Activated B cell treated with CpG ODN at 0.5 μM for 24 hours (primary cell): Measurements from ENCODE around the gene GLOD4. TPM values are rescaled to one million over a fixed set of nuclear protein-coding genes. Genes with fewer than 3 reads are reported as not detected.

Source experiments
- ATAC-seq: fragments of 200-7000 bp; cut with Tn5 transposase; one replicate; pipeline ENCODE4 v1.10.0; 2021; ENCODE audit warnings: low read depth, mild to moderate bottlenecking, moderate library complexity
- CTCF ChIA-PET: fragments of 350-600 bp; sonication (Branson Sonifier 250); formaldehyde crosslinking; loops from one replicate; lab custom pipeline; 2021; ENCODE audit warnings: antibody characterized with exemption; lab: Charles Lee
- POLR2A ChIA-PET: fragments of 350-600 bp; sonication (Branson Sonifier 250); formaldehyde crosslinking; loops from one replicate; lab custom pipeline; 2021; ENCODE audit warnings: antibody characterized with exemption; lab: Charles Lee
- DNase-seq: peaks from one replicate; pipeline ENCODE4 v3.0.0; 2022
- H3K27ac Mint-ChIP-seq: one replicate; pipeline ENCODE4 v1.8.0; 2020; ENCODE audit warnings: mixed read lengths
- H3K27me3 Mint-ChIP-seq: one replicate; pipeline ENCODE4 v1.8.0; 2021; ENCODE audit warnings: mixed read lengths
- H3K36me3 Mint-ChIP-seq: one replicate; pipeline ENCODE4 v1.8.0; 2021; ENCODE audit warnings: low read depth, mixed read lengths
- H3K4me1 Mint-ChIP-seq: one replicate; pipeline ENCODE4 v1.8.0; 2021; ENCODE audit warnings: mixed read lengths
- H3K4me3 Mint-ChIP-seq: one replicate; pipeline ENCODE4 v1.8.0; 2020; ENCODE audit warnings: mild to moderate bottlenecking, mixed read lengths
- H3K9me3 Mint-ChIP-seq: one replicate; pipeline ENCODE4 v1.8.0; 2020; ENCODE audit warnings: mixed read lengths
- intact Hi-C: fragments of 100-400 bp; cut with micrococcal nuclease; formaldehyde crosslinking; loops from one replicate; pipeline ENCODE4 v1.15.1; 2024
- total RNA-seq: library from RNA; stranded (reverse); gene quantifications from 2 replicates; pipeline ENCODE4 v1.2.3, GENCODE V29; 2022
- TF ChIP-seq, protein P1 (sequence below): fragments of 200-600 bp; IDR thresholded peaks from one replicate; pipeline ENCODE4 v1.8.0; 2022; ENCODE audit warnings: antibody characterized with exemption, mild to moderate bottlenecking

GLOD4 gene
- total RNA-seq, 1 donor from 2014 or later = 51.4 TPM

DNA sequence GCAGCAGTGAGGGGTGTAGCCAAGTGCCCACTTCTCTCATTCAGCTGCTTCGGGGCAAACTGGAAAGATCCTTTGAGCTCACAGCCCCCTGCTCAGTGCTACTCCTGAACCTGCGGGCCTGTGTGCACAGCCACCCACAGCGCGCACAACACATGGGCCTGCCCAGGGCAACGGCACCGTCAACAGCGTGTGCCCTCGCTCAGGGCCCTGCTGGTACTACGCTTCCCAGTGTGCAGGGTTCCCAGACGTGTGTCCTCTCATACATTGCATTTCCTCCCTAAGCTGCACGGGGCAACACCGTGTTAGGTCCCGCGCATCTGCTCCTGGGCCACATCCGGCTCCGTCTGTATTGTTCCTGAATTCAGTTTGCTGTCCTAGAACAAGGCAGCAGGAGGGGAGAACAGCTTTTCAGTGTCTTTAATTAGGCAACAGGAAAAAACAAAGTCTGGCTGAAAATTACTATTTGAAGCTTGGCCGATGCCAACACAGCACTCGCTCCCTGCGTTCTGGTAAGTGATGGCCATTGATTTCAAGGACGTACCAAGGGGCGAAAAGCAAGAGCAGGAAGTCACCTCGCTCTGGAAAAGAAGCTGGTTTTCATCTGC, 15.3 kb upstream of the GLOD4 start:
- ChIA-PET POLR2A (no interaction called here), CTCF (no interaction called here)
- Mint-ChIP-seq H3K36me3 (peaks cover 10% of the 10 kb centered on the region), H3K9me3 (no peaks in the 10 kb centered on the region), H3K27me3 (no peaks in the 10 kb centered on the region), H3K27ac (no peak overlapping the region), H3K4me3 (no peak overlapping the region), H3K4me1 (peaks cover 7% of the 10 kb centered on the region)
- DNase-seq (no peak), ATAC-seq (no peak)
- TF ChIP-seq, protein P1, sequence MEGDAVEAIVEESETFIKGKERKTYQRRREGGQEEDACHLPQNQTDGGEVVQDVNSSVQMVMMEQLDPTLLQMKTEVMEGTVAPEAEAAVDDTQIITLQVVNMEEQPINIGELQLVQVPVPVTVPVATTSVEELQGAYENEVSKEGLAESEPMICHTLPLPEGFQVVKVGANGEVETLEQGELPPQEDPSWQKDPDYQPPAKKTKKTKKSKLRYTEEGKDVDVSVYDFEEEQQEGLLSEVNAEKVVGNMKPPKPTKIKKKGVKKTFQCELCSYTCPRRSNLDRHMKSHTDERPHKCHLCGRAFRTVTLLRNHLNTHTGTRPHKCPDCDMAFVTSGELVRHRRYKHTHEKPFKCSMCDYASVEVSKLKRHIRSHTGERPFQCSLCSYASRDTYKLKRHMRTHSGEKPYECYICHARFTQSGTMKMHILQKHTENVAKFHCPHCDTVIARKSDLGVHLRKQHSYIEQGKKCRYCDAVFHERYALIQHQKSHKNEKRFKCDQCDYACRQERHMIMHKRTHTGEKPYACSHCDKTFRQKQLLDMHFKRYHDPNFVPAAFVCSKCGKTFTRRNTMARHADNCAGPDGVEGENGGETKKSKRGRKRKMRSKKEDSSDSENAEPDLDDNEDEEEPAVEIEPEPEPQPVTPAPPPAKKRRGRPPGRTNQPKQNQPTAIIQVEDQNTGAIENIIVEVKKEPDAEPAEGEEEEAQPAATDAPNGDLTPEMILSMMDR = no peak
- intact Hi-C loops = no loop called here

DNA sequence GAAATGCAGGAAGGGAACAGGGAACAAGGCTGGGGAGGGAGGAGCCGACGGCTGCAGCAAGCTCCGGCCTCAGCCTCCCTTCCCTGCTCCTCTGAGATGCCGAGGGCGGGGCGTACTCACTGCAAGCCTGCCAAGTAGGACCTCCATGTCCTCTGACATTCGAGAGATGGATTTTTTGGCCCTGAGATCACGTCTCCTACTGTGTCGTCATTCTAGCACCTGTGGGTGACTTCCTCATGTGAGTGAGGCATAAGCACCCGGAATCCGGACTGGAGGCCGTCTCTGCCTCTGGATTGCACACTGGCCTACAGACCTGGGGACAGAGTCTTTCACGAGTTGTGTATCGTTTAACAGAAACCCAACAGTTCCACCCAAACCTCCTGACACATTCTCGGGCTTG, 14.5 kb upstream of the GLOD4 start:
- ATAC-seq (no peak), DNase-seq (no peak)
- Mint-ChIP-seq H3K4me3 (no peak overlapping the region), H3K4me1 (peaks cover 7% of the 10 kb centered on the region), H3K27ac (no peak overlapping the region), H3K36me3 (peaks cover 17% of the 10 kb centered on the region), H3K9me3 (no peaks in the 10 kb centered on the region), H3K27me3 (no peaks in the 10 kb centered on the region)
- ChIA-PET POLR2A (no interaction called here), CTCF (no interaction called here)
- TF ChIP-seq, protein P1 = no peak
- intact Hi-C loops = no loop called here

DNA sequence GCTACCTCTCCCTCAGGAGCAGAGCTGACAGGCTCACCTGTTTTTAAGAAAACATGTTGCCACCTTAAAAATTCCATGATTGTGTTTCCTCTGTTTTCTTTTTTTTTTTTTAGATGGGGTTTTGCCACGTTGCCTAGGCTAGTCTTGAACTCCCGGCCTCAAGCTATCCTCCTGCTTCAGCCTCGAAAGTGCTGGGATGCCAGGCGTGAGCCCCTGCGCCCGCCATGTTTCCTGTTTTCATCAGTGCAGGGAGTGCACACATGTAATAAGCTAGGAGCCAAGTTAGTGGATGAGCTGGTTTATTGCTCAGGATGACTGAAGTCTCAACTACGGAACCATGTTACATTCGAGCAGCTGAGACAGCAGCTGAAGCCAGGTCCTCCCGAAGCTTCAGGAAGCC, 13.6 kb upstream of the GLOD4 start:
- CTCF ChIA-PET = interaction anchor here (0.9 to 2.9 kb wide), 3 partner anchors 9 to 201 kb away, joined by 4 to 17 read pairs (median 12); partner anchors contain the start of gene TIMM22
- ATAC-seq (no peak), DNase-seq (no peak)
- TF ChIP-seq, protein P1 = no peak
- peaks cover 7% of the 10 kb centered on the region for H3K4me1 Mint-ChIP-seq
- no peak overlapping the region for H3K27ac Mint-ChIP-seq
- H3K36me3 Mint-ChIP-seq = peaks cover 25% of the 10 kb centered on the region
- intact Hi-C loops = loop anchor here (1.0 kb wide), 1 partner anchor 201 kb away; no protein-coding TSS in a partner anchor
- POLR2A ChIA-PET = interaction anchor here (1.0 to 1.6 kb wide), 4 partner anchors 14 to 201 kb away, joined by 3 to 6 read pairs (median 4); partner anchors contain the start of genes GLOD4, MRM3 and TIMM22
- no peaks in the 10 kb centered on the region for H3K27me3 Mint-ChIP-seq
- H3K9me3 Mint-ChIP-seq = no peaks in the 10 kb centered on the region
- no peak overlapping the region for H3K4me3 Mint-ChIP-seq

DNA sequence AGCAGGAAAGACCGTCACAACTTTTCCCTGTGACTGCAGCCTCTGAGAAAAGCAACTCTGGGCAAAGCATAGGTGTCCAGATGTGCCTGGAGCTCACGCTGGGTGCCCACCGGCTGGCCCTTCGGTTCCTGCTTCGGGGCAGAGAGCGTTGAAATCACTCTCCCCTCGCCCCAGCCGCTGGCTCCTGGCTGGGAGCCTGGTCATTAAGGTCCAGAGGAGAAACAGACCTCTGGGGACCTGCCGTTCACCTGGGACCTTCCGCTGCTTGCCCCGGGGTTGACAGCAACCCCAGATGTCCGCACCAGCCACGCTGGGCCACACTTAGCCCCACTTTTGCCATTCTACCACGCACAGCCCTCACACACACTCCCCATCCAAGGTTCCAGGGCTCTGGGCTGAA, 13.2 kb upstream of the GLOD4 start:
- Mint-ChIP-seq H3K4me1 (peaks cover 7% of the 10 kb centered on the region), H3K4me3 (no peak overlapping the region), H3K9me3 (no peaks in the 10 kb centered on the region), H3K27me3 (no peaks in the 10 kb centered on the region), H3K27ac (no peak overlapping the region), H3K36me3 (peaks cover 26% of the 10 kb centered on the region)
- CTCF ChIA-PET = interaction anchor here (0.9 to 2.9 kb wide), 3 partner anchors 8 to 201 kb away, joined by 4 to 17 read pairs (median 12); partner anchors contain the start of gene TIMM22
- POLR2A ChIA-PET = interaction anchor here (1.0 to 1.6 kb wide), 4 partner anchors 13 to 202 kb away, joined by 3 to 6 read pairs (median 4); partner anchors contain the start of genes GLOD4, MRM3 and TIMM22
- TF ChIP-seq, protein P1 = no peak
- intact Hi-C loops = loop anchor here (1.0 kb wide), 1 partner anchor 201 kb away; no protein-coding TSS in a partner anchor
- DNase-seq (no peak), ATAC-seq (no peak)

DNA sequence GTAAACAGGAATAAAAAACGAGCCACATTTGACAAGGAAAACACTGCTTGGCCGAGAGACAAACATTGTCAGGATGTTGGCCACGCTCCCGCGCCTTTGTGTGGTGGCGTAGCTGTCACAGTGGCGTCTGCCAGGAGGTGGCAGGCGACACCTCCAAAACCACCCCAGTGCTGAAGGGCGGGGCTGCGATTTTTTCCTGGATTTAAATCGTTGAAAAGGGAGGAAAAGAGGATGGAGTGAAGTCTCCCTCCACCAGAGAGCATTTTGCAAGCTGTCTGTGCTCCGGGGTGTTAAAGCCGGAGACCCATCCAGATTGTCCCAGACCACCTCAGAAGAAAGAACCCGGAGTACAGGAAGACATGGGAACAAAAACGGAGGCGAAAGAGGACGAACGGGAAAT, 12.8 kb upstream of the GLOD4 start:
- Mint-ChIP-seq H3K27ac (no peak overlapping the region), H3K4me1 (peaks cover 7% of the 10 kb centered on the region), H3K4me3 (no peak overlapping the region), H3K27me3 (no peaks in the 10 kb centered on the region), H3K36me3 (peaks cover 30% of the 10 kb centered on the region), H3K9me3 (no peaks in the 10 kb centered on the region)
- ATAC-seq = peak; percentile 58
- CTCF ChIA-PET = interaction anchor here (0.9 to 2.9 kb wide), 4 partner anchors 8 to 261 kb away, joined by 4 to 17 read pairs (median 8); partner anchors contain the start of gene TIMM22
- DNase-seq = no peak
- TF ChIP-seq, protein P1 = no peak
- intact Hi-C loops = loop anchor here (1.0 kb wide), 4 partner anchors 186 to 261 kb away; no protein-coding TSS in a partner anchor
- POLR2A ChIA-PET = interaction anchor here (1.0 to 1.6 kb wide), 4 partner anchors 13 to 202 kb away, joined by 3 to 6 read pairs (median 4); partner anchors contain the start of genes GLOD4, MRM3 and TIMM22
